SIG-M5 treated with dmso at 0.1 percent for 504 hours (cell line): ENCODE measurements around the gene EPHB2.

Experiments used
- DNase-seq: peaks from one replicate; lab custom pipeline; 2025; ENCODE audit not compliant: unreplicated experiment; lab: John Stamatoyannopoulos, UW

Gene EPHB2

GRCh38 chr1:22875841-22876240, 165.2 kb downstream of the EPHB2 start:
- DNase-seq: no peak

DNA sequence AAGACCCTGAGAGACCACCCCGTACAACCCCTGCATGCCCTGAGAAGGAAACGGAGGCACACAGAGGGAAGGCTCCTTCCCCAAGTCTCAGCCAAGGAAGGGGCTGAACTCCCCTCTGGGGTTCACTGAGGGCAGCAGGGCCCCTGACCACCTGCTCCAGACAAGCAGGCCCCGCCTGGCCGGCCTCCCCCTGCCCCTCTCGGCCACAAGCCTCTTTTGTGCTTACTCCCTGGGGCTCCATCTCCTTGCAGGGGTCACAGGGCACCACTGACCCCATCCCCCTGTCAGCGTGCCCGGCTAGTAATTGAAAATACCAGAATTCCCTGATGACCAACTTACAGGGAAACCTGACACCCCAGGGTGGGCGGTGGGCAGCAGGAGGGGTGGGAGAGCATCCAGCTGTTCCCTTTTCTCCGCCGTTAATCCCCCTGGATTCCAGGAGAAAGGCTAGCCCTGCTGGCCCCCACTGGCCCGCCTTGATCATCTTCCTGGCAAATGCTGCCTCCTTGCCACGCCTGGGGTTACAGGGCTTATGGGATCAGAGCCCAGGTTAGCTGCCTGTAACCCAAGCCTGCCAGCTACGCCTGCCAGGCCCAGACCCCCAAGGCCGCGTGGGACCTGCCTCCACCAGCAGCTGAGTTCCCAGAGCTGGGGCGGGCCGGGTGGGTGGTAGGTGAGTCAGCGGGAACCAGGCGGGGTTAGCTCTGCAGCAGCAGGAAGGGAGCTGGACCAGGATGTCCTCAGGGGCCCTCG, 165.9 kb downstream of the EPHB2 start:
- no peak for DNase-seq

- no peak for DNase-seq
Observed at GRCh38 chr1:22877112-22877915, 166.7 kb downstream of the EPHB2 start.

GRCh38 chr1:22877980-22878379, 167.3 kb downstream of the EPHB2 start:
- no peak for DNase-seq

DNA sequence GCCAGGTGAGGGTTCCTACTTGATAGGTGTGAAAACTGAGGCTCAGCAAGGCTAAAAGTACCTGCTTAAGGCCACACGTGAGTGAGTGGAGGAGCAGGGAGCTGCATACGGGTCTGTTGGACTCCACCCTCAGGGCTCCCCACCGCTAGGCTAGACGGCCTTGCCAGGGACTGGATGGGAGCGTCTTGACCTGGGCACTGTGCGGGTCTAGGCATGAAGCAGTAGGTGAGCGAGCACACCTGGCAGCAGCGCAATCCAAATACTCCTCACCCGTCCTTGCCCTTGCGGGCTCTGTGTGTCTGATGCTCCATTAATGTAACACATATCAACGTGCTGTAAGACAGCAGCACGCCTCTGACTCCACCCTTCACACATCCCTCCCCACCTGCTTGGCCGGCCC, 168.0 kb downstream of the EPHB2 start:
- DNase-seq: no peak

DNA sequence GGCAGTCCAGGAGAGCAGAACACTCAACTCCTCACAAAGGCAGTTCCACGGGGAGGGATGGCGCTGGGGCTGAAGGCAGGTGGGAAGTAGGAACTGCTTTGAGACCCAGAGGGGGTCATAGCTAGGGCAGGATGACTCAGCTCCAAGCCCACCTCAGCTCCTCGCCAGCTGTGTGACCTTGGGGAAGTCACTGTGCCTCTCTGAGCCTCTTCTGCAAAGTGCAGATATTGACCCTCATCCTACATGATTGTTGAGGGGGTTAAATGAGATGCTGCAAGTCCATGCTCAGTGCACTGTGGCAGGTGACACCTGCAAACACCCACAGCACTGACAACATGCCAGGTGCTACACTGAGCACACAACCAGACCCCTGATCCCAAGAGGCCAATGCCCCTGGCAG, 168.8 kb downstream of the EPHB2 start:
- DNase-seq: no peak

DNA sequence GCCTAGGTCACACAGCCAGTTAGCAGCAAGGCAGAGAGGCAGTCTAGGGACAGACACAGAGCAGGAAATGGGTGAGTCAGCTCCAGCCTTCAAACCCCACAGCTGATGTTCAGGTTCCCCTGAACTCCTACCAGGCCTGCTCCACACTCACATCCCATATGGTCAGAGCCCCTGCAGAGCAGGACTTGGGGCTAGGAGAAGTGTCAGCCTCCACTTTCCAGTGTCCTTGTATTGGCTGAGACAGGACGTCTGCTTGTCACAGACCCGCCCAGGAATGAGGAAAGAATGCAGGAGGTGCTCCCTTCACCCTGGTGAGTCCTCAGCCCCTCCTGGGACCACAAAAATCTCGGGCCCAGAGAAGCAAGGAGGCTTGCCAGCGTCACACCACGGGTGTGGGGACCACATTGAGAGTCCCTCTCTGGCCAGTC, 169.5 kb downstream of the EPHB2 start:
- no peak for DNase-seq

DNA sequence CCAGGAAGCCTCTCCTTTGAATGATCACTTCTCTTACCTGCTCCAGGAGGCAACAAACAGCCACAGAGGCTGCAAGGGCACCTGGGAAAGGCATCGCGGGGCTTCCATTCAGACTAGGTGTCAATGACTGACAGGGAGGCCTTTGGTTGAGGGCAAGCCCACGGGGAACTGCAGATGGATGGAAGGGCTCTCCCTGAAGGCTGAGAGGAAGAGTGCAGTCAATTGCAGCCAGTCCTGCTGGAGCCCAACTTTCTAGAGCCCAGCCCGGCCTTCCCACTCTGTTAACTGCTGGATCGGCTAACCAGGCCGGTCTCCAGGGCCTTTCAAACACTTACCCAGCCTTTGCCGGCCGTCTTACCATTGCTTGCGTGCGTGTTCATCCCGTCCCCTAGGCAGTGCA, 172.8 kb downstream of the EPHB2 start:
- DNase-seq: no peak

GRCh38 chr1:22884806-22885530, 174.3 kb downstream of the EPHB2 start:
- no peak for DNase-seq

- DNase-seq: no peak
Observed at GRCh38 chr1:22886211-22886610, 175.6 kb downstream of the EPHB2 start.

- no peak for DNase-seq
Observed at GRCh38 chr1:22887491-22887890, 176.9 kb downstream of the EPHB2 start.

DNA sequence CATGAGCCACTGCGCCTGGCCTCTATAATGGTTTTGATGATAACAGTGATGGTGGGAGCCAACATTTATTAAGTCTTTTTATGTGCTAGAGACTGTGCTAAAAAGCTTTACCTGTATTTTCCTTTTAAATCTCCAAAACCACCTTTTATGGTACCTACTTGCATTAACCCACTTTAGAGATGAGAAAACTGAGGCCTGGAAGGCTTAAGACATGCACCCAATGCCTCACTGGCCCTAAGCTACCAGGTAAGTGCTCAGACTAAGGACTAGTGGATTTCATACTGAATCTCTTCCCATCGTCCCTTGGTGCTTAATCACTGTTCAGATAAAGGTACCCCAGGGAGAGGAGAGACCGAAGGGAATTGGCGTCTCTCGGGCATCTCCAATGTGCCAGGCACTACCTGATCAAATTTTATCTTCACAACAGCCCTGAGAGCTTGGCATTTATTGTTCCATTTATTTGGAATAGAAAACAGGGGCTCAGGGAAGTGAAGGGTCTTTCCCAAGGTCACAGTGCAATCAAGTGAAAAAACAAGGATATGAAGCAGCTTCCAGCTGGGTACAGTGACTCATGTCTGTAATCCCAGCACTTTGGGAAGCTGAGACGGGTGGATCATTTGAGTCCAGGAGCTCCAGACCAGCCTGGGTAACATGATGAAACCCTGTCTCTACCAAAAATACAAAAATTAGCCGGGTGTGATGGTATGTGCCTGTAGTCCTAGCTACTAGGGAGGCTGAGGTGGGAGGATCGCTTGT, 177.9 kb downstream of the EPHB2 start:
- no peak for DNase-seq

DNA sequence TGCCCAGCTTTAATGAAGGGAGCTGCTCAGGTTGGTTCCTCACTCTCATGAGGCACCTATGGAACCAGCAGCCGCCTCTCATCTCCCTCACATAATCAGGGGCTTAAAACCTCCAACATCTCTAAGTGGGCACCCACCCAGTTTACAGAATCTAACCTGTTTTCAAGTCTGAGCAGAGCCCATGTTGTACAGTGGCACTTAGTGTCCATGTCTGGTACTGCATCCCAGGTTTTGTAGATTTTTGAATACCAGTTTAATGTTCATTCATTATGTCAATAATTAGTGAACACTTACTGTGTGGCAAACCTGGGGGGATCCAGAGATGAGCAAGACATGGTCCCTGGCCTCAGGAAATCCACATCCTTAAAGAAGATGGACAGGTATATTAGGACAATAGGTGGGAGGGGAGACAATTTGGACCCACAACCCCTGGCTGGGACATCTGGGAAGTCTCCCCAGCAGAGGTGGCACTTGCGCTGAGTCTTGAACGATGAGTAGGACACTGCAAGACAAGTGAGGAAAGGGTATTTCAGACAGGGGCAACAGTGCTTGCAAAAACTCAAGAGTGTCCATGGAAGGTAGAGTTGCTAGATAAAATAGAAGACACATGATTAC, 178.7 kb downstream of the EPHB2 start:
- DNase-seq: no peak

DNA sequence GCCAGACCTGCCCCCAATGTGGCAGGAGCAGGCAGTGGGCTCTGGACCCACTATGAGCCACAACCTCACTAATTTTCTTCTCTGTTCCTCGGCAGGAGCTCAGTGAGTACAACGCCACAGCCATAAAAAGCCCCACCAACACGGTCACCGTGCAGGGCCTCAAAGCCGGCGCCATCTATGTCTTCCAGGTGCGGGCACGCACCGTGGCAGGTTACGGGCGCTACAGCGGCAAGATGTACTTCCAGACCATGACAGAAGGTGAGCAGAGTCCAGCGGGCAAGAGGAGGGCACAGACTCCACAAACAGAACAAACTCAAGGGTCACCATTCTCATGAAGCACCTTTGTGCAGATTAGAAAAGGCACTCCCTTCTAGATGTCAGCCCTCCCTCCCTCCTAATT, 182.2 kb downstream of the EPHB2 start:
- no peak for DNase-seq

GRCh38 chr1:22893292-22893691, 182.7 kb downstream of the EPHB2 start:
- DNase-seq: no peak

DNA sequence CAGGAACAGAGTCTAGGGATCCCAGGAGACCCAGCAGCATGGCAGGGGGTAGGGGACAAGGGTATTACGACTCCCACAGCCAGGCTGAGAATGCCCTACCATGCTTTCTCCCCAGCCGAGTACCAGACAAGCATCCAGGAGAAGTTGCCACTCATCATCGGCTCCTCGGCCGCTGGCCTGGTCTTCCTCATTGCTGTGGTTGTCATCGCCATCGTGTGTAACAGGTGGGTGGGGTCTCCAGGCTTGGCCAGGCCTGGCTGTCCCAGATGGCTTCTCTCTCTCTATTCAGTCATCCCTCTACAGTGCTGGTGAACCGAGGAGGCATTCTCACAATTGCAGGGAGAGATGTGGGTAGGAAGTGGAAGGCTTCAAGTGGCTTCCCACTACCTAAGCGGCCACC, 184.7 kb downstream of the EPHB2 start:
- no peak for DNase-seq

- no peak for DNase-seq
Observed at GRCh38 chr1:22896184-22896583, 185.5 kb downstream of the EPHB2 start.

- no peak for DNase-seq
Observed at GRCh38 chr1:22900451-22900850, 189.8 kb downstream of the EPHB2 start.

GRCh38 chr1:22903113-22903512, 192.5 kb downstream of the EPHB2 start:
- DNase-seq: no peak

DNA sequence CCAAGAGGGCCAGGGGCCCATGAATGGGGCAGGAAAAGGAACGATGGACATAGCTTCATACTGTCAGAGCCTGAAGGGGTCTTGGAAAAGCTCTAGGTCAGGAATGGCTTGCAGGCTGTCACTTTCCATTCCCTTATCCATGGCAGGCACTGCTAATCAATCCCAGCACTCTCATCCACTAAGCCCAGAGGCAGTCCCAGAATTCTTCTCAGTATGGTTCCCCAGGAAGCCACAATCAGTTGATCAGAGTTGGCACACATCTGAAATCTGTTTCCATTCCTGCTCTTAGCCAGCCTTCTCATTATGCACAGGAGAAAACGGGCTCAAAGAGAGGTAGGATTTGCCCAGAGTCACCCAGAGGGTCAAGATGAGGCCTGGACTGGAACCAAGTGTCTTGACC, 196.3 kb downstream of the EPHB2 start:
- no peak for DNase-seq

- no peak for DNase-seq
Observed at GRCh38 chr1:22907528-22907927, 196.9 kb downstream of the EPHB2 start.
